ENCODE data around the gene RPL27.

Gene RPL27

DNA sequence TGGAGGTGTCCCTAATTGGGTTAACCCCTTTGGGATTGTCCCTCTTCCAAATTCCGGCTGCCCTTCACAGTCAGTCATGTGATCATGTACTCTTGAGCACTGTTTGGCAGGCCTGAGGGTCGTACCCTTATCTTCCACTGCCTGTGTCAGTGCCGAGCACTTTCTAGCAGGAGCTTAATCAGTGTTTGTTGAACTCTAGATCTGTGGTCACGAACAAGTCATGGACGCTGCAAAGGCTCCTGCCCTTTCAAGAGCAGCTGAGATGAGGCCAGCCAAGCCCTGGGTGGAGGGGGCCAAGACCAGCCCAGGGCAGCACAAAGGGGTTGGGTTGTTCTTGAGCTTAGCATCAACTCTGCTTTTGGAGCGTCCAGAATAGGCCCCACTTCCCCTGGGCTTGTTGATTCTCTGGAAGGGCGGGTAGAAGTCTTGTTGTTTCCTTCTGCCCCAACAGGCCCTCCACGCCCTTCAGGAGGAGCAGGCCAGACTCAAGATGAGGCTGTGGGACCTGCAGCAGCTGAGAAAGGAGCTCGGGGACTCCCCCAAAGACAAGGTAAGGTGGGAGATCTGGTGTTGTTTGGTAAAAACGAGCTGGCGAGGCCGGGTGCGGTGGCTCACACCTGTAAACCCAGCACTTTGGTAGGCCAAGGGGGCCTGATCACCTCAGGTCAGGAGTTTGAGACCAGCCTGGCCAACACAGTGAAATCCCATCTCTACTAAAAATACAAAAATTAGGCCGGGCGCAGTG is 13.7 kb downstream of the RPL27 start:
- ATAC-seq, result no peak
- no peak overlapping the region for H3K4me3 Mint-ChIP-seq
- no peaks in the 10 kb centered on the region for H3K27me3 Mint-ChIP-seq
- no peak overlapping the region for H3K27ac Mint-ChIP-seq
- H3K36me3 Mint-ChIP-seq, result peaks cover 30% of the 10 kb centered on the region
- H3K9me3 Mint-ChIP-seq, result no peaks in the 10 kb centered on the region
- peaks cover 11% of the 10 kb centered on the region for H3K4me1 Mint-ChIP-seq

DNA sequence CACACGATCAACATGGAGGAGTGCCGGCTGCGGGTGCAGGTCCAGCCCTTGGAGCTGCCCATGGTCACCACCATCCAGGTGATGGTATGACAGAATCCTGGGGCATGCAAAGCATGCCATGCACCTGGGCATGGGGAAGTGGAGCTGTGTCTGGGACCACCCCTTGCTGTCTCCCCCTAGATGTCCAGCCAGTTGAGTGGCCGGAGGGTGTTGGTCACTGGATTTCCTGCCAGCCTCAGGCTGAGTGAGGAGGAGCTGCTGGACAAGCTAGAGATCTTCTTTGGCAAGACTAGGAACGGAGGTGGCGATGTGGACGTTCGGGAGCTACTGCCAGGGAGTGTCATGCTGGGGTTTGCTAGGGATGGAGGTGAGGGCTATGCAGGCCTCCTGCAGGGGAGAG is 15.1 kb downstream of the RPL27 start:
- no peak overlapping the region for H3K4me3 Mint-ChIP-seq
- H3K4me1 Mint-ChIP-seq, result peaks cover 10% of the 10 kb centered on the region
- no peaks in the 10 kb centered on the region for H3K9me3 Mint-ChIP-seq
- peak overlapping the region; percentile 48 for H3K27ac Mint-ChIP-seq
- ATAC-seq, result no peak
- no peaks in the 10 kb centered on the region for H3K27me3 Mint-ChIP-seq
- H3K36me3 Mint-ChIP-seq, result peaks cover 30% of the 10 kb centered on the region

DNA sequence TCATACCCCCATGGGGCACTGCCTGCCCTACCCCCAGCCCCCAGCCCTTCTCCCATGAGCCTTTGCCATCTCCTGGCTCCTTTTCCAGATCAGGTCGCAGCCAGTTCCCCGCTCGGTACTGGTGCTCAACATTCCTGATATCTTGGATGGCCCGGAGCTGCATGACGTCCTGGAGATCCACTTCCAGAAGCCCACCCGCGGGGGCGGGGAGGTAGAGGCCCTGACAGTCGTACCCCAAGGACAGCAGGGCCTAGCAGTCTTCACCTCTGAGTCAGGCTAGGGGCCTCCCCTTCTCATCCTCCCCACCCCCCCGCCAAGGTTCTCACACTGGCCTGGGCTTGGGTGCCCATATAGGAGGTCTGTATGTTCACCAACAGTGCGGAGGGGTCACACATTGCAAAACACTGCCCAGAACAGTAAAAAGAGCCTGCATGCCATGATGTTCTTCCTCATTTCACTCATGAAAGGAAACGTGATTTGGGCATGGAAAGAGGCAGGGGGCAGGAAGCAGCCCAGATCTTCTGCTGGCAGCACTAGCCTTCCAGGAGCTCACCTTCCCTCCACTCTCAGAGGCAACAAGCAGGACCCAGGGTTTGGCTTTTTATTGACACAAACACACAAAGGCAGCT is 15.9 kb downstream of the RPL27 start:
- Mint-ChIP-seq H3K27me3 (no peaks in the 10 kb centered on the region), H3K36me3 (peaks cover 30% of the 10 kb centered on the region), H3K4me1 (peaks cover 10% of the 10 kb centered on the region), H3K9me3 (no peaks in the 10 kb centered on the region), H3K27ac (no peak overlapping the region), H3K4me3 (no peak overlapping the region)
- peak; percentile 20 for ATAC-seq

DNA sequence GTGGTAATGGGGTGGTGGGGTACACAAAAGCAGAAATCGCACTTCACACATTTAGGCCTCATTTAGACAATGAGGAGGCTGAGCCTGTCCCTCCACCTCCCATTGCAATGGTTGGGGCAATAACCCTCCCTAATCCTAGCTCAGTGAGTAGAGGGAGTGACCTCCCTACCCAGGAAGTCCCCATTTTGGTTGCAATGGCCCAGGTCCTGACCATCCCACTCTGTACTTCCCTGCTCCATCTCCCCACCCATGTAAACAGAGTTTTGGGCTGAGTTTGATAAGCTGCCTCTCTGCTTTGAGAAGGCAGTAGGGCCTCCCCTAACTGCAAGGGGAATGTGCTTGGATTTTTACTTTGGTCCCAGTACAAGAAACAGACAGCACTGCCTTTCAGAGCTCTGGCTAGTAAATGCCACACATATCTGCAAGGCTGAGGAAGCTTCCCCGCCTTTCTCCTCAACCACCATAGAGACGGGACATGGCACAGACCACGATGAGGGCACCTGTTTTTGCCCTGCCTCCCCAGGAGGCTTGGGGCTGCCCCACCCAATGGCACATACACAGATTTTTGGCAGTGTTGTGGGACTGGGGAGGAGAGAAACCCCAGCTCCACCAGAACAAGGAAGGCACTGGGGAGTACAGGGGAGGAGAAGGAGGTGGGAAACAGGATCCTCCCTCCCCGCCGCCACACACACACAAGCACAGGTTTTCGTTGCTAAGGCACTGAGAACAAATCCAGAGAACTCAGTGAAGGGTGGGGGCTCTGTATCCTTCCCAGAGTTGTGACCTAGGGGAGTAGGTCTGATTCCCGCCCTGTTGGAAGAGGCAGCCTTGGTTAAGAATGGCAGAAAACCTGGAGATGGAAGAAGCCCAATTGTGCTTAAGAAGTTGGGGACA is 16.7 kb downstream of the RPL27 start:
- H3K4me1 Mint-ChIP-seq, result peaks cover 16% of the 10 kb centered on the region
- H3K9me3 Mint-ChIP-seq, result no peaks in the 10 kb centered on the region
- no peak overlapping the region for H3K4me3 Mint-ChIP-seq
- peak overlapping the region; percentile 44 for H3K27ac Mint-ChIP-seq
- H3K36me3 Mint-ChIP-seq, result peaks cover 30% of the 10 kb centered on the region
- no peak for ATAC-seq
- no peaks in the 10 kb centered on the region for H3K27me3 Mint-ChIP-seq

DNA sequence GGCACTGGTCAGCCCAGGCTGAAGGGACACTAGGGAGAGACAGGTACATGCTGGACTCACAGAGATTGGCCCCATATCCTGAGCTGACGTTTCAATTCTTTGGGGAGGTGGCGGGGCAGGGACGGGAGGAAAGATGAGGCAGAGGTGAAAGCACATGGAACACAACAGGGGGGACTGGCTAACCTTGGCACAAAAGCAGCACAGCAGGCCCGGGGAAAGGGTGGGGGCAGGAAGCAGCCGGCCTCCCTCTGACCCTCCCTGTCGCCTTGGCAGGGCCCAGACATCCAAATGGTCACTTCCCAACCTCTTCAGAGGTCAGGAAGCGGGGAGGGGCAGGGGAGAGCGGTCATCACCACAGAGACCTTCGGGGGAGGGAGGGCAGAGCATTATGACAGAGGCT is 17.4 kb downstream of the RPL27 start:
- Mint-ChIP-seq H3K4me1 (peaks cover 11% of the 10 kb centered on the region), H3K4me3 (no peak overlapping the region), H3K9me3 (no peaks in the 10 kb centered on the region), H3K36me3 (peaks cover 30% of the 10 kb centered on the region), H3K27ac (peak overlapping the region; percentile 44), H3K27me3 (no peaks in the 10 kb centered on the region)
- ATAC-seq, result no peak

DNA sequence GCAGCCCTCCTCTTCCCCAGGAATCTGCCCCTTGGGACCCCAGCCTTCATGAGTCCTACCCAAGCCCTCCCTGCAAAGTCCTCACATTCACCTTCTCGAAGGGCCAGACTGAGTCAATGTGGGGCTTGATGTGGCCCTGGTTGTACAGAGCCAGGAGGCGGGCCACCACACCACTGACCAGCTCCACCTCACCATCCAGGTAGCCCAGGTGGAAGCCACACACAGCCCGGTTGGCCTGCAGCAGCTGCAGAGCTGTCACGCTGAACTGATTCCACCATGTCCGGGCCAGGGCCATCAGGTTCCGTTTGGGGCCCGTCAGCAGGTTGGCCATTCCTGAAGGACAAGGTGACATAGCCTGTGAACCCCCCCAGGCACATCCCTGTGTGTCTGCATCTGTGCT is 18.0 kb downstream of the RPL27 start:
- no peak overlapping the region for H3K4me3 Mint-ChIP-seq
- peaks cover 13% of the 10 kb centered on the region for H3K4me1 Mint-ChIP-seq
- no peak for ATAC-seq
- no peaks in the 10 kb centered on the region for H3K9me3 Mint-ChIP-seq
- H3K27me3 Mint-ChIP-seq, result no peaks in the 10 kb centered on the region
- peaks cover 30% of the 10 kb centered on the region for H3K36me3 Mint-ChIP-seq
- no peak overlapping the region for H3K27ac Mint-ChIP-seq

DNA sequence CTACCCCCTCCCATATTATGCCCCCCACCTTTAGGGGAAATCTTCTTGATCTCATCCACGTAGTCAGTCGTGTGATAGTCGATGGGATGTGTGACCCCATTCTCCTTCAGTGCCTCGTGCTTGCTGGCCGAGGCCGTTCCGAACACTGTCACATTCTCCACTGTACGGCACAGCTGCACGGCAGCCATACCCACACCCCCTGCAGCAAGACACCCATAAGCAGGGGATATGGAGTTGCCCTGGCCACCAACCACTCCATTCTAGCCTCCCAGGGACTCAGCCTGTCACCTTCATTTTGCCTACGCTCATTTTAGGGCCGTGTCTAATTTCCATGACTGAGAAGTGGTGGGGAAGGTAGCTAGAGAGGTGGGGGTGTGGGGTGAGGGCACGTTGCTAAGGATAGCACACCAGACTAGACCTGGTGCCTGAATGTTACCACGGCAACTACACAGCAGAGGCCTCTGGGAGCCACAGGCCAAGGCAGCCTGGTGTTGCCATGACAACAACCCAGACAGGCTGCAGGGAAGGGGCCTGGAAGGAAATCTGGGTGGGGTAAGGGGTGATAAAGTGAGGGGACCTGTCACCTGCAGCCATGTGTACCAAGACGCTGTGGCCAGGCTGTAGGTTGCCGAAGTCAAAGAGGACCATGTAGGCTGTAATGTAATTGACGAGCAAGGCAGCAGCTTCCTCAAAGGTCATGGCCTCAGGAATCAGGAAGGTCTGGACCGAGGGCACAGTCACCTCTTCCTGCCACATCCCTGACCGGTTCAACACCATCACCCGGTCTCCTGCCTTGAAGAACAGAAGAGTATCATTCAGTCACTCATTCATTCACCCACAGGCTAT is 20.0 kb downstream of the RPL27 start:
- Mint-ChIP-seq H3K4me1 (peaks cover 15% of the 10 kb centered on the region), H3K27me3 (no peaks in the 10 kb centered on the region), H3K36me3 (peaks cover 24% of the 10 kb centered on the region), H3K27ac (no peak overlapping the region), H3K4me3 (no peak overlapping the region), H3K9me3 (no peaks in the 10 kb centered on the region)
- no peak for ATAC-seq

DNA sequence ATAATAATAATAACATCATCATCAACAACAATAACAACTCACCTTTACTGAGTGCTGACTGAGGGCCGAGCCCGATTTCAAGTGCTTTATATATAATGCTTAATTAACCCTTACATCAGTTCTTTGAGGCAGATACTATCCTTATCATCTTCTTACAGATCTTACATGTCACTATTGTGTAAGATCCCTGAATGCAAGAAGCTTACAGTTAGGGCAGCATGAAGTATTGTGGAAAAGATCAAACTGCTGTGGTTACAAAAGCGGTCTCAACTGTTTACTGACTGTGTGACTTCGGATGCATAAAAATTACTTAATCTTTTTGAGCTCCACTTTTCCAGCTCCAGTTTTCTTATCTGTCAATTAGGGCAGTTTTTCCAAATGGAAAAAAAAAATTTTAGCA is 20.7 kb downstream of the RPL27 start:
- no peak for ATAC-seq
- no peaks in the 10 kb centered on the region for H3K9me3 Mint-ChIP-seq
- peaks cover 15% of the 10 kb centered on the region for H3K4me1 Mint-ChIP-seq
- H3K27ac Mint-ChIP-seq, result peak overlapping the region; percentile 18
- H3K27me3 Mint-ChIP-seq, result no peaks in the 10 kb centered on the region
- no peak overlapping the region for H3K4me3 Mint-ChIP-seq
- H3K36me3 Mint-ChIP-seq, result peaks cover 17% of the 10 kb centered on the region

DNA sequence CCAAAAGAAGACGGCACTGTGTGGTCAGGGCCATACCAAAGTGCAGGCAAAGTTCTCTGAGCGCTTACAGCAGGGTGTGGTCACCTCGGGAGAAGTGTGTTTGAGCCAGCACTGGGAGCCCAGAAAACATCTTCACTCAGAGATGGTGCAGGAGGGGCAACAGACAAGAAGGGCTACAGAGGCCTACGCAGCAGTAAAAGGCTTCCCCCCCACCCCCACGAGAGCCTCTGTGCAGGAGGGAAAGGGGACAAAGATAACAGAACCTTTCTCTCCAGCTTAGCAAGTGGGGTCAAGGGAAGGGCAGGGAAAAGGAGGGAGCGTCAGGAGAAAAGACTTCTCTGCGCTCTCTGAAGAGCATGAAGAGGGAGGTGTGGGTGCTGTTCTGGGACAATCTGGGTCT is 21.2 kb downstream of the RPL27 start:
- H3K36me3 Mint-ChIP-seq, result peaks cover 12% of the 10 kb centered on the region

DNA sequence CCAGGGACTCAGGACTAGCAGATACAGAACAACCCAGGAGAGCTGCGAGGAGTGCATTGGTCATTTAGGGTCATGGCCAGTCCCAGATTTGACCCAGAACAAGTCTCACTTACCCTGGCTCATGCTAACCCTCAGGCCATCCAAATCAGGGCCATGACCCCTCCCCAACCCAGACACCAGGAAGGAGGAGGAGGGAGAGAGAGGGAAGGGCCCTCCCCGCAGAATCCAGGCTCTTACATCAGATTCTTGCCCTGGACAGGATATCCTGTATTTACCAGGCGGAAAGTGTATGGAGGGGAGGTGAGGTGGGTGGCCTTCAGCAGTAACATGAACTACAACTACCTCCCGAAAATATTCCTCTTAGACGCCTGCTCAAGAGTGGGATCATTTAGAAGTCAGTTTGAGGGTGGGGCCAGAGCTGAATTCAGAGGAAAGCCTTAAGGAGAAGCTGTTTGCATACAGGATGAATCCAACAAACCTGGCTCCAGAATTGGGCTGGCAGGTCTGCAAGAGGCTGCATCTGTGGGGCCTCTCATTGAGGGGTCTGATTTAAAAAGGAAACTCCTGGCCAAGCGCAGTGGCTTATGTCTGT is 21.9 kb downstream of the RPL27 start:
- Mint-ChIP-seq H3K27ac (peak overlapping the region; percentile 18), H3K4me3 (peak overlapping the region; percentile 89), H3K27me3 (no peaks in the 10 kb centered on the region), H3K9me3 (no peaks in the 10 kb centered on the region), H3K36me3 (peaks cover 5% of the 10 kb centered on the region), H3K4me1 (peaks cover 26% of the 10 kb centered on the region)
- ATAC-seq, result no peak

More for the DNA sequence above, 21.2 kb downstream of the RPL27 start:
- Mint-ChIP-seq H3K4me3 (no peak overlapping the region), H3K9me3 (no peaks in the 10 kb centered on the region), H3K27ac (peak overlapping the region; percentile 18), H3K4me1 (peaks cover 19% of the 10 kb centered on the region), H3K27me3 (no peaks in the 10 kb centered on the region)
- ATAC-seq, result no peak

DNA sequence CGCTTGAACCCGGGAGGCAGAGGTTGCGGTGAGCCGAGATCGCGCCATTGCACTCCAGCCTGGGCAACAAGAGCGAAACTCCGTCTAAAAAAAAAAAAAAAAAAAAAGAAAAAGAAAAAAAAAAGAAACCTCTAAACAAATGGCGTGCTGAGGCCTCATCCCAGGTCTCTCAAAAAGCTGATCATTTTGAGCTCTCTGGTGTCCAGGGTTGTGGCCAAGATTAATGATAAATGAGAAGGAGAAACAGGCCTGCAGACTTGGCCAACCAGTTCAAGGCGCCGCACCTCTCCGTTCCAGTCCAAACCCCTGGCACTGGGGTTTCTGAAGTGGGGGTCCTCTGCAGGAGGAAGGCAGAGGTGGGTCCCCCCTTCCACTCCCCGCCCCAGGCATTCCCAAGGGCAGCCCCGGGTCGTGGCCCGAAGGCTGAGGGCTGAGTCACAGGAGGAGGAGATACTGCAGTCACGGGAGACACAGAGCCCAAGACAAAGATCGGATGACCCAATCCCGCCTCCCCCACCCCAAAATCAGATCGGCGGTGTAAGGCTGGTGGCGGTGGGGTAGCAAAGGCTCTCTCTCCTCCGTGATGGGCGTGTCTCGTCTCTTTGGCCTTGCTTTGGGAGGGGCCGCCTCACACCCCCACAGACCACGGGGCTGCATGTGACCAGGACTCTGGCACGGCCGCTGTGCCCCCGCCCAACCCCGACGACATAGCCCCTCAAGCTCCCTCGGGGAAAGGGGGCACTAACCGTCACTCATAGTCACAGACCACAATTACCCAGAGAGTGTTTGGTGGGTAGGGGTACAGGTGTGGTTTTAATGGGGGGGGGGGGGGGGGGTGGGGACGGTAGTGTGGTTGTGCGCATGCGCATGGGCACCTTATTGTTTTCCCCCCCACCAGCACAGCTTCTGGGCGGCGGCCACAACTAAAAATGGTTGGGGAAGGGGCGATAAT is 22.8 kb downstream of the RPL27 start:
- peak overlapping the region; percentile 74 for H3K27ac Mint-ChIP-seq
- no peak for ATAC-seq
- peaks cover 30% of the 10 kb centered on the region for H3K4me1 Mint-ChIP-seq

DNA sequence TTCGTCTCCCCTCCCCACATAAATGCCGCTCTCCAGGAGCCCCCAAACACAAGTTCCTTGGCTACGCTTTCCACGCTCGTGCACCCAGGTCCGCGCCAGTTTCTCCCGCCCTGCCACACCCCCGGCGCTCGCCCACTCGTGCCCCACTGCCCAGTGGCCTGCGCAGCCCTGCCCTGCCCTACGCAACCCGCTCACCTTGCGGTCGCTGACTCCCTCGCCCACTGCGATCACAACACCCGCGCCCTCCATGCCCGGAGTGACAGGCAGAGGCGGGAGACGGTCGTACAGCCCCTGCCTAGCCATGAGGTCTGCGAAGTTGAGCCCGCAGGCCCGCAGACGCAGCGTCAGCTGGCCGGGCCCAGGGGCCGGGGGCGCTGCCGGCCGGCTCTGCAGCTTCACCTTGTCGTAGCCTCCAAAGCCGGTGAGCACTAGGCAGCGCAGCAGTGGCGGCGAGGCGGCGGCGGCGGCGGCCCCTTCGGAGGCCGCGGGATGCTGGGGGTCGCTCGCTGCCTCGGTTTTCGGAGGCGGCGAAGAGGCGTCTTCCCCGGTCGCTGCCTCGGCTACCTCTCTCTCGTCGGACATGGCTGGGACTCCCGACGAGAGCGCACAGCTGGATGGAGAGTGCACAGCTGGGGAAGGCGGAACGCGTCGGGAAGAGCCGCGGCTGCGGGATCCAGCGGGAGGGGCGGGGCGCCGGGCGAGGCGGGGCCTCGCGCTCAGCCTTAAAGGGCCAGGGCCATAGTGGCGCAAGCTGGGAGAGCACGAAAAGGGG is 23.7 kb downstream of the RPL27 start, which contains the start of gene VAT1:
TSS of gene VAT1 (minus strand) at position 645 of the 772 bp plus-strand sequence. CDS start at position 582, 63 bp downstream.
- Mint-ChIP-seq H3K9me3 (no peaks in the 10 kb centered on the region), H3K4me1 (peaks cover 30% of the 10 kb centered on the region), H3K4me3 (peak within 1 kb of the TSS; percentile 89), H3K27ac (peak within 1 kb of the TSS; percentile 74), H3K27me3 (no peaks in the 10 kb centered on the region), H3K36me3 (no peaks in the 10 kb centered on the region)
- ATAC-seq, result peak; percentile 71

More for the DNA sequence above, 22.8 kb downstream of the RPL27 start:
- H3K27me3 Mint-ChIP-seq, result no peaks in the 10 kb centered on the region
- H3K4me3 Mint-ChIP-seq, result peak overlapping the region; percentile 89
- no peaks in the 10 kb centered on the region for H3K9me3 Mint-ChIP-seq
- no peaks in the 10 kb centered on the region for H3K36me3 Mint-ChIP-seq
